IMR-90 (cell line): ENCODE data around the gene CACUL1. TPM values are rescaled to one million over a fixed set of nuclear protein-coding genes. Genes with fewer than 3 reads are reported as not detected.

Experiments
- ATAC-seq: fragments of 200-7000 bp; cut with Tn5 transposase; 2 replicates; pipeline ENCODE4 v1.9.1; 2020; ENCODE audit warnings: low read depth, mild to moderate bottlenecking, moderate library complexity
- BruUV-seq: library from RNA; stranded (reverse); fragments of 400-500 nt; replicated peaks from 2 replicates; lab custom pipeline; 2021; lab: Mats Ljungman, UMichigan
- CTCF ChIA-PET: fragments of 300-600 bp; formaldehyde crosslinking; extraction: SDS; loops from one replicate; lab custom pipeline; 2021; ENCODE audit warnings: antibody characterized with exemption; lab: Yijun Ruan, JAX
- POLR2A ChIA-PET: fragments of 300-600 bp; sonication (Branson Sonifier 250); formaldehyde crosslinking; loops from one replicate; lab custom pipeline; 2022; ENCODE audit warnings: antibody characterized with exemption; ENCODE audit not compliant: unreplicated experiment; lab: Charles Lee
- DNase-seq: peaks from one replicate; pipeline ENCODE4 v3.0.0; 2013
- H2AFZ ChIP-seq: replicated peaks from 2 replicates; pipeline ENCODE3; 2013; ENCODE audit warnings: low read length, mild to moderate bottlenecking; ENCODE audit not compliant: poor library complexity
- H2AK5ac ChIP-seq: 2 replicates; pipeline ENCODE4 v1.6.1; 2013; ENCODE audit warnings: low read depth, low read length, inconsistent platforms
- H2AK9ac ChIP-seq: replicated peaks from 2 replicates; pipeline ENCODE3; 2013; ENCODE audit warnings: mild to moderate bottlenecking, low read depth, low read length, moderate library complexity; ENCODE audit not compliant: poor library complexity
- H2BK120ac ChIP-seq: 2 replicates; pipeline ENCODE4 v1.6.1; 2013; ENCODE audit warnings: low read depth, low read length, inconsistent platforms
- H2BK15ac ChIP-seq: 3 replicates; pipeline ENCODE4 v1.6.1; 2013; ENCODE audit warnings: low read depth, low read length, inconsistent platforms
- H2BK20ac ChIP-seq: 2 replicates; pipeline ENCODE4 v1.6.1; 2013; ENCODE audit warnings: low read depth, mild to moderate bottlenecking, inconsistent platforms, low read length, moderate library complexity
- H2BK5ac ChIP-seq: 2 replicates; pipeline ENCODE4 v1.6.1; 2013; ENCODE audit warnings: mild to moderate bottlenecking, low read depth, low read length, inconsistent platforms; ENCODE audit not compliant: poor library complexity, severe bottlenecking
- H3K14ac ChIP-seq: replicated peaks from 2 replicates; pipeline ENCODE4 v1.6.1; 2013; ENCODE audit warnings: low read depth, low read length, inconsistent platforms
- H3K18ac ChIP-seq: 2 replicates; pipeline ENCODE4 v1.6.1; 2013; ENCODE audit warnings: low read depth, low read length, control low read depth
- H3K23ac ChIP-seq: 2 replicates; pipeline ENCODE4 v1.6.1; 2013; ENCODE audit warnings: low read depth, low read length, inconsistent platforms
- H3K27ac ChIP-seq: 2 replicates; pipeline ENCODE4 v1.5.1; 2013; ENCODE audit warnings: mild to moderate bottlenecking, control low read depth, low read length; ENCODE audit not compliant: insufficient read depth
- H3K27me3 ChIP-seq: 2 replicates; pipeline ENCODE4 v1.6.1; 2013; ENCODE audit warnings: low read length; ENCODE audit not compliant: control insufficient read depth, insufficient read depth
- H3K36me3 ChIP-seq: 2 replicates; pipeline ENCODE4 v1.6.1; 2013; ENCODE audit warnings: low read length, mixed read lengths; ENCODE audit not compliant: control insufficient read depth, insufficient read depth
- H3K4ac ChIP-seq: 2 replicates; pipeline ENCODE4 v1.6.1; 2013; ENCODE audit warnings: low read depth, low read length, inconsistent platforms
- H3K4me1 ChIP-seq: 2 replicates; pipeline ENCODE4 v1.6.1; 2013; ENCODE audit warnings: low read length, mixed read lengths; ENCODE audit not compliant: control insufficient read depth, insufficient read depth
- H3K4me2 ChIP-seq: 2 replicates; pipeline ENCODE4 v1.6.1; 2013; ENCODE audit warnings: low read depth, mild to moderate bottlenecking, control low read depth, low read length, moderate library complexity
- H3K4me3 ChIP-seq: 2 replicates; pipeline ENCODE4 v1.5.1; 2013; ENCODE audit warnings: low read depth, mild to moderate bottlenecking, control low read depth, low read length, moderate library complexity; ENCODE audit not compliant: insufficient read depth
- H3K56ac ChIP-seq: 2 replicates; pipeline ENCODE4 v1.6.1; 2013; ENCODE audit warnings: low read length, inconsistent platforms; ENCODE audit not compliant: insufficient read depth; ENCODE audit errors: extremely low read depth
- H3K79me1 ChIP-seq, 2 experiments: 2 replicates each; pipeline ENCODE4 v1.6.1; 2013; ENCODE audit warnings: low read length in 2 of 2, inconsistent platforms in 1 of 2, low read depth in 1 of 2
- H3K9ac ChIP-seq: 2 replicates; pipeline ENCODE4 v1.6.1; 2013; ENCODE audit warnings: low read depth, low read length, control low read depth
- H3K9me1 ChIP-seq: 2 replicates; pipeline ENCODE4 v1.6.1; 2013; ENCODE audit warnings: low read length, inconsistent platforms; ENCODE audit not compliant: insufficient read depth
- H3K9me3 ChIP-seq: 2 replicates; pipeline ENCODE4 v1.6.1; 2013; ENCODE audit warnings: low read length; ENCODE audit not compliant: control insufficient read depth, insufficient read depth
- H4K20me1 ChIP-seq: 2 replicates; pipeline ENCODE4 v1.6.1; 2013; ENCODE audit warnings: low read length, inconsistent platforms; ENCODE audit not compliant: insufficient read depth
- H4K5ac ChIP-seq: 2 replicates; pipeline ENCODE4 v1.6.1; 2013; ENCODE audit warnings: mild to moderate bottlenecking, low read depth, low read length, control low read depth
- H4K8ac ChIP-seq, 2 experiments: 2 replicates each; pipeline ENCODE4 v1.6.1; 2013; ENCODE audit warnings: low read depth in 2 of 2, low read length in 2 of 2, control low read depth in 1 of 2, inconsistent platforms in 1 of 2
- H4K91ac ChIP-seq: 2 replicates; pipeline ENCODE4 v1.6.1; 2013; ENCODE audit warnings: low read depth, low read length, inconsistent platforms; ENCODE audit not compliant: insufficient read depth
- BHLHE40 ChIP-seq: fragments of 150-350 bp; IDR thresholded peaks from 2 replicates; pipeline ENCODE4 v1.6.1; 2016; ENCODE audit warnings: mild to moderate bottlenecking, low read depth, low read length
- CEBPB ChIP-seq: IDR thresholded peaks from 2 replicates; pipeline ENCODE4 v1.6.1; 2012; ENCODE audit warnings: low read depth, low read length, improper control_type of control experiment
- CHD1 ChIP-seq: IDR thresholded peaks from 2 replicates; pipeline ENCODE4 v1.6.1; 2012; ENCODE audit warnings: low read depth, low read length, improper control_type of control experiment
- CTCF ChIP-seq: conservative IDR thresholded peaks from 2 replicates; pipeline ENCODE4 v1.5.1; 2012; ENCODE audit warnings: mild to moderate bottlenecking, low read depth, low read length, improper control_type of control experiment
- ELK1 ChIP-seq: fragments of 150-350 bp; IDR thresholded peaks from 2 replicates; pipeline ENCODE4 v1.6.1; 2016; ENCODE audit warnings: low read depth, mild to moderate bottlenecking, low read length, moderate library complexity, borderline replicate concordance
- FOS ChIP-seq: fragments of 150-350 bp; IDR thresholded peaks from 2 replicates; pipeline ENCODE4 v1.6.1; 2016; ENCODE audit warnings: low read depth, low read length
- MAFK ChIP-seq: IDR thresholded peaks from 2 replicates; pipeline ENCODE4 v1.6.1; 2012; ENCODE audit warnings: low read depth, low read length, improper control_type of control experiment
- MAZ ChIP-seq: IDR thresholded peaks from 2 replicates; pipeline ENCODE4 v1.6.1; 2012; ENCODE audit warnings: low read depth, mild to moderate bottlenecking, low read length, improper control_type of control experiment, moderate library complexity, borderline replicate concordance
- MXI1 ChIP-seq: IDR thresholded peaks from 2 replicates; pipeline ENCODE4 v1.6.1; 2012; ENCODE audit warnings: low read depth, mild to moderate bottlenecking, low read length, moderate library complexity, borderline replicate concordance
- NFE2L2 ChIP-seq: fragments of 150-350 bp; IDR thresholded peaks from 2 replicates; pipeline ENCODE4 v1.6.1; 2016; ENCODE audit warnings: low read depth, mild to moderate bottlenecking, low read length
- POLR2A ChIP-seq: IDR thresholded peaks from 2 replicates; pipeline ENCODE4 v1.6.1; 2012; ENCODE audit warnings: mild to moderate bottlenecking, low read depth, low read length
- RAD21 ChIP-seq: IDR thresholded peaks from 2 replicates; pipeline ENCODE4 v1.6.1; 2012; ENCODE audit warnings: low read length, improper control_type of control experiment
- RCOR1 ChIP-seq: IDR thresholded peaks from 2 replicates; pipeline ENCODE4 v1.6.1; 2012; ENCODE audit warnings: mild to moderate bottlenecking, low read length, improper control_type of control experiment; ENCODE audit not compliant: insufficient replicate concordance
- RFX5 ChIP-seq: IDR thresholded peaks from 2 replicates; pipeline ENCODE4 v1.8.0; 2012; ENCODE audit warnings: low read depth, mild to moderate bottlenecking, low read length, moderate library complexity
- SMC3 ChIP-seq: fragments of 150-350 bp; IDR thresholded peaks from 2 replicates; pipeline ENCODE4 v1.6.1; 2016; ENCODE audit warnings: low read depth, mild to moderate bottlenecking, antibody characterized with exemption, low read length, moderate library complexity
- USF2 ChIP-seq: fragments of 150-350 bp; IDR thresholded peaks from 2 replicates; pipeline ENCODE4 v1.6.1; 2017; ENCODE audit warnings: mild to moderate bottlenecking, antibody characterized with exemption, low read length, low read depth
- WGBS, 2 experiments: methylation state at CpG; one replicate each; pipeline versions ENCODE4 v1.1.5 to v1.1.7; 2013; ENCODE audit warnings: missing lambda C conversion rate in 2 of 2; ENCODE audit not compliant: insufficient read length in 1 of 2; ENCODE audit errors: extremely low coverage in 2 of 2; 5-methylcytosine and 5-hydroxymethylcytosine counted together
- dilution Hi-C: fragments of 300-500 bp; cut with HindIII; formaldehyde crosslinking; loops from one replicate; pipeline ENCODE4 v1.14.3; 2018; ENCODE audit warnings: low sequenced_read_pairs; ENCODE audit not compliant: unreplicated experiment
- in situ Hi-C: fragments of 300-500 bp; cut with MboI; formaldehyde crosslinking; loops from 3 replicates; pipeline ENCODE4 v1.14.3; 2019; ENCODE audit warnings: low sequenced_read_pairs, inconsistent platforms, mixed read lengths
- intact Hi-C: fragments of 100-400 bp; cut with micrococcal nuclease; formaldehyde crosslinking; loops from 2 replicates; pipeline ENCODE4 v1.10.0; 2022
- polyA plus RNA-seq, 3 experiments: library from polyadenylated mRNA; depleted of rRNA; stranded (reverse); fragments of >200 nt; gene quantifications; 2 replicates each; pipeline ENCODE4 v1.2.3, GENCODE V29; 2012; ENCODE audit warnings: low replicate concordance in 1 of 3
- total RNA-seq: library from RNA; depleted of rRNA; stranded (reverse); fragments of >200 nt; gene quantifications from 2 replicates; pipeline ENCODE4 v1.2.3, GENCODE V29; 2012

The CACUL1 gene
- total and polyA plus RNA-seq, 2 of the 4 experiments (the other 2 are of a cell fraction): 5.3 to 23.5 TPM

- H4K5ac ChIP-seq: no peak overlapping the region
- TF ChIP-seq RCOR1 (no peak), MAZ (no peak), RFX5 (no peak), SMC3 (no peak), RAD21 (no peak), CTCF (no peak), POLR2A (no peak), NFE2L2 (no peak), MAFK (no peak), USF2 (no peak), CEBPB (no peak), FOS (no peak), BHLHE40 (no peak), CHD1 (no peak), MXI1 (no peak), ELK1 (no peak)
- dilution Hi-C loops: no loop called here
- no peak overlapping the region for H2AFZ ChIP-seq
- H2BK15ac ChIP-seq: no peak overlapping the region
- intact Hi-C loops: no loop called here
- no peak overlapping the region for H3K14ac ChIP-seq
- H2AK9ac ChIP-seq: no peak overlapping the region
- H3K9me1 ChIP-seq: no peaks in the 10 kb centered on the region
- H4K91ac ChIP-seq: no peak overlapping the region
- no peak overlapping the region for H3K23ac ChIP-seq
- no peak overlapping the region for H2BK5ac ChIP-seq
- H3K4ac ChIP-seq: no peak overlapping the region
- H2BK120ac ChIP-seq: no peak overlapping the region
- no peak overlapping the region for H4K8ac ChIP-seq
- ATAC-seq: no peak
- no TSS peak for BruUV-seq
- H3K9me3 ChIP-seq: no peaks in the 10 kb centered on the region
- ChIA-PET CTCF (no interaction called here), POLR2A (no interaction called here)
- H3K27ac ChIP-seq: no peak overlapping the region
- DNase-seq: no peak
- in situ Hi-C loops: no loop called here
- H3K18ac ChIP-seq: no peak overlapping the region
- H3K27me3 ChIP-seq: peaks cover 6% of the 10 kb centered on the region
- no peaks in the 10 kb centered on the region for H3K79me1 ChIP-seq
- no peak overlapping the region for H2BK20ac ChIP-seq
- H2AK5ac ChIP-seq: no peak overlapping the region
- H3K4me1 ChIP-seq: no peaks in the 10 kb centered on the region
- no peak overlapping the region for H3K56ac ChIP-seq
- no peak overlapping the region for H3K9ac ChIP-seq
- H3K36me3 ChIP-seq: no peaks in the 10 kb centered on the region
- H3K4me3 ChIP-seq: no peak overlapping the region
- WGBS, 2 experiments: no CpG with 5 or more reads among the region's 3 CpGs
- H3K4me2 ChIP-seq: no peak overlapping the region
- H4K20me1 ChIP-seq: no peaks in the 10 kb centered on the region
Measured at GRCh38 chr10:118763202-118763988, 8.6 kb upstream of the CACUL1 start.
